WTC11 (cell line): ENCODE data around the gene SLC35F1.

Experiments
- CBFB ChIP-seq: sonication (generic); formaldehyde crosslinking; IDR thresholded peaks from 2 replicates; pipeline ENCODE4 v1.8.1; 2022; ENCODE audit warnings: mild to moderate bottlenecking, low read depth, missing genetic modification reagents
- TF ChIP-seq, protein P1 (sequence below): fragments of 200-600 bp; IDR thresholded peaks from 2 replicates; pipeline ENCODE4 v1.8.0; 2022; ENCODE audit warnings: antibody characterized with exemption
- TF ChIP-seq, protein P2 (sequence below): sonication (generic); formaldehyde crosslinking; IDR thresholded peaks from 2 replicates; pipeline ENCODE4 v1.8.1; 2022; ENCODE audit warnings: low read depth, missing genetic modification reagents, borderline replicate concordance
- TF ChIP-seq, protein P3 (sequence below): sonication (generic); formaldehyde crosslinking; IDR thresholded peaks from 2 replicates; pipeline ENCODE4 v1.8.0; 2023; ENCODE audit warnings: missing genetic modification reagents, mild to moderate bottlenecking, borderline replicate concordance
- TF ChIP-seq, protein P4 (sequence below): sonication (generic); formaldehyde crosslinking; conservative IDR thresholded peaks from 2 replicates; pipeline ENCODE4 v1.8.1; 2022; ENCODE audit warnings: mild to moderate bottlenecking, missing genetic modification reagents
- TF ChIP-seq, protein P5 (sequence below): sonication (generic); formaldehyde crosslinking; IDR thresholded peaks from 2 replicates; pipeline ENCODE4 v1.8.1; 2022; ENCODE audit warnings: mild to moderate bottlenecking, missing genetic modification reagents, moderate library complexity, borderline replicate concordance

DNA sequence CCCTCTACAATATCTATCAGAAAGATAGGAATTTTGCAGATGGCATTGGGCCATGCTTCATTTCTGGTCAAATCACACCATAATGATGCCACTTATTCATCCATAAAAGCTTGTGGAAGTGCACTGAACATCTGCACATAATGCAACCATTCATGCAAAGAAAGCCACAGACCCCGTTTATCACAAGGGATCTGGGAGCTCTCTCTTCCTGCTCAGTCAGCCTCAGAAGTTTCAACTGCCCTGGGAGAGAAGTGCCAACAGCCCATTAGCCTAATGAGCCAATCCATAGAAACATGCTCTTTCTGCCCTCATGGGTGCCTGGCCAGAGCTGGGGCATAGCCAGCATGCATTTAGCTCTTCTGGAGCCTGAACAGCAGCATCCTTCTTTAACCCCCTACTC is 85.8 kb downstream of the SLC35F1 start:
- TF ChIP-seq, protein P1, sequence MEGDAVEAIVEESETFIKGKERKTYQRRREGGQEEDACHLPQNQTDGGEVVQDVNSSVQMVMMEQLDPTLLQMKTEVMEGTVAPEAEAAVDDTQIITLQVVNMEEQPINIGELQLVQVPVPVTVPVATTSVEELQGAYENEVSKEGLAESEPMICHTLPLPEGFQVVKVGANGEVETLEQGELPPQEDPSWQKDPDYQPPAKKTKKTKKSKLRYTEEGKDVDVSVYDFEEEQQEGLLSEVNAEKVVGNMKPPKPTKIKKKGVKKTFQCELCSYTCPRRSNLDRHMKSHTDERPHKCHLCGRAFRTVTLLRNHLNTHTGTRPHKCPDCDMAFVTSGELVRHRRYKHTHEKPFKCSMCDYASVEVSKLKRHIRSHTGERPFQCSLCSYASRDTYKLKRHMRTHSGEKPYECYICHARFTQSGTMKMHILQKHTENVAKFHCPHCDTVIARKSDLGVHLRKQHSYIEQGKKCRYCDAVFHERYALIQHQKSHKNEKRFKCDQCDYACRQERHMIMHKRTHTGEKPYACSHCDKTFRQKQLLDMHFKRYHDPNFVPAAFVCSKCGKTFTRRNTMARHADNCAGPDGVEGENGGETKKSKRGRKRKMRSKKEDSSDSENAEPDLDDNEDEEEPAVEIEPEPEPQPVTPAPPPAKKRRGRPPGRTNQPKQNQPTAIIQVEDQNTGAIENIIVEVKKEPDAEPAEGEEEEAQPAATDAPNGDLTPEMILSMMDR, result no peak
- TF ChIP-seq, protein P2, sequence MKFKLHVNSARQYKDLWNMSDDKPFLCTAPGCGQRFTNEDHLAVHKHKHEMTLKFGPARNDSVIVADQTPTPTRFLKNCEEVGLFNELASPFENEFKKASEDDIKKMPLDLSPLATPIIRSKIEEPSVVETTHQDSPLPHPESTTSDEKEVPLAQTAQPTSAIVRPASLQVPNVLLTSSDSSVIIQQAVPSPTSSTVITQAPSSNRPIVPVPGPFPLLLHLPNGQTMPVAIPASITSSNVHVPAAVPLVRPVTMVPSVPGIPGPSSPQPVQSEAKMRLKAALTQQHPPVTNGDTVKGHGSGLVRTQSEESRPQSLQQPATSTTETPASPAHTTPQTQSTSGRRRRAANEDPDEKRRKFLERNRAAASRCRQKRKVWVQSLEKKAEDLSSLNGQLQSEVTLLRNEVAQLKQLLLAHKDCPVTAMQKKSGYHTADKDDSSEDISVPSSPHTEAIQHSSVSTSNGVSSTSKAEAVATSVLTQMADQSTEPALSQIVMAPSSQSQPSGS, result no peak
- TF ChIP-seq, protein P3, sequence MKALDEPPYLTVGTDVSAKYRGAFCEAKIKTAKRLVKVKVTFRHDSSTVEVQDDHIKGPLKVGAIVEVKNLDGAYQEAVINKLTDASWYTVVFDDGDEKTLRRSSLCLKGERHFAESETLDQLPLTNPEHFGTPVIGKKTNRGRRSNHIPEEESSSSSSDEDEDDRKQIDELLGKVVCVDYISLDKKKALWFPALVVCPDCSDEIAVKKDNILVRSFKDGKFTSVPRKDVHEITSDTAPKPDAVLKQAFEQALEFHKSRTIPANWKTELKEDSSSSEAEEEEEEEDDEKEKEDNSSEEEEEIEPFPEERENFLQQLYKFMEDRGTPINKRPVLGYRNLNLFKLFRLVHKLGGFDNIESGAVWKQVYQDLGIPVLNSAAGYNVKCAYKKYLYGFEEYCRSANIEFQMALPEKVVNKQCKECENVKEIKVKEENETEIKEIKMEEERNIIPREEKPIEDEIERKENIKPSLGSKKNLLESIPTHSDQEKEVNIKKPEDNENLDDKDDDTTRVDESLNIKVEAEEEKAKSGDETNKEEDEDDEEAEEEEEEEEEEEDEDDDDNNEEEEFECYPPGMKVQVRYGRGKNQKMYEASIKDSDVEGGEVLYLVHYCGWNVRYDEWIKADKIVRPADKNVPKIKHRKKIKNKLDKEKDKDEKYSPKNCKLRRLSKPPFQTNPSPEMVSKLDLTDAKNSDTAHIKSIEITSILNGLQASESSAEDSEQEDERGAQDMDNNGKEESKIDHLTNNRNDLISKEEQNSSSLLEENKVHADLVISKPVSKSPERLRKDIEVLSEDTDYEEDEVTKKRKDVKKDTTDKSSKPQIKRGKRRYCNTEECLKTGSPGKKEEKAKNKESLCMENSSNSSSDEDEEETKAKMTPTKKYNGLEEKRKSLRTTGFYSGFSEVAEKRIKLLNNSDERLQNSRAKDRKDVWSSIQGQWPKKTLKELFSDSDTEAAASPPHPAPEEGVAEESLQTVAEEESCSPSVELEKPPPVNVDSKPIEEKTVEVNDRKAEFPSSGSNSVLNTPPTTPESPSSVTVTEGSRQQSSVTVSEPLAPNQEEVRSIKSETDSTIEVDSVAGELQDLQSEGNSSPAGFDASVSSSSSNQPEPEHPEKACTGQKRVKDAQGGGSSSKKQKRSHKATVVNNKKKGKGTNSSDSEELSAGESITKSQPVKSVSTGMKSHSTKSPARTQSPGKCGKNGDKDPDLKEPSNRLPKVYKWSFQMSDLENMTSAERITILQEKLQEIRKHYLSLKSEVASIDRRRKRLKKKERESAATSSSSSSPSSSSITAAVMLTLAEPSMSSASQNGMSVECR (CRISPR knock-in tag), result no peak
- no peak for TF ChIP-seq CBFB (CRISPR knock-in tag)
- TF ChIP-seq, protein P4, sequence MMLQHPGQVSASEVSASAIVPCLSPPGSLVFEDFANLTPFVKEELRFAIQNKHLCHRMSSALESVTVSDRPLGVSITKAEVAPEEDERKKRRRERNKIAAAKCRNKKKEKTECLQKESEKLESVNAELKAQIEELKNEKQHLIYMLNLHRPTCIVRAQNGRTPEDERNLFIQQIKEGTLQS (CRISPR knock-in tag), result no peak
- TF ChIP-seq, protein P5, sequence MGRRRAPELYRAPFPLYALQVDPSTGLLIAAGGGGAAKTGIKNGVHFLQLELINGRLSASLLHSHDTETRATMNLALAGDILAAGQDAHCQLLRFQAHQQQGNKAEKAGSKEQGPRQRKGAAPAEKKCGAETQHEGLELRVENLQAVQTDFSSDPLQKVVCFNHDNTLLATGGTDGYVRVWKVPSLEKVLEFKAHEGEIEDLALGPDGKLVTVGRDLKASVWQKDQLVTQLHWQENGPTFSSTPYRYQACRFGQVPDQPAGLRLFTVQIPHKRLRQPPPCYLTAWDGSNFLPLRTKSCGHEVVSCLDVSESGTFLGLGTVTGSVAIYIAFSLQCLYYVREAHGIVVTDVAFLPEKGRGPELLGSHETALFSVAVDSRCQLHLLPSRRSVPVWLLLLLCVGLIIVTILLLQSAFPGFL (CRISPR knock-in tag), result no peak
